Pons (tissue), 1 donor: ENCODE results near the gene KCNJ18.
"Not testable (repeated sequence)": the region's sequence is repeated elsewhere in the genome, so short reads cannot be mapped to it uniquely, and the experiment has no call there.

Source experiments
- DNase-seq: peaks from one replicate; pipeline ENCODE4 v3.0.0-alpha.2; 2016; ENCODE audit warnings: low spot score

KCNJ18 gene

GRCh38 chr17:21731076-21731475, 38.8 kb downstream of the KCNJ18 start:
- not testable (repeated sequence) for DNase-seq

- not testable (repeated sequence) for DNase-seq
Measured at GRCh38 chr17:21733931-21734330, 41.6 kb downstream of the KCNJ18 start.

GRCh38 chr17:21735814-21736213, 43.5 kb downstream of the KCNJ18 start:
- DNase-seq: not testable (repeated sequence)

GRCh38 chr17:21737015-21737580, 44.8 kb downstream of the KCNJ18 start:
- not testable (repeated sequence) for DNase-seq

- DNase-seq: not testable (repeated sequence)
Measured at GRCh38 chr17:21738241-21738640, 45.9 kb downstream of the KCNJ18 start.

GRCh38 chr17:21738877-21739474, 46.7 kb downstream of the KCNJ18 start:
- DNase-seq: not testable (repeated sequence)

- not testable (repeated sequence) for DNase-seq
Measured at GRCh38 chr17:21739485-21739884, 47.2 kb downstream of the KCNJ18 start.

GRCh38 chr17:21740836-21741235, 48.5 kb downstream of the KCNJ18 start:
- DNase-seq: not testable (repeated sequence)

- DNase-seq: not testable (repeated sequence)
Measured at GRCh38 chr17:21741520-21741919, 49.2 kb downstream of the KCNJ18 start.

GRCh38 chr17:21742326-21742725, 50.0 kb downstream of the KCNJ18 start:
- DNase-seq: no peak

- not testable (repeated sequence) for DNase-seq
Measured at GRCh38 chr17:21744151-21744550, 51.8 kb downstream of the KCNJ18 start.

GRCh38 chr17:21744621-21745020, 52.3 kb downstream of the KCNJ18 start:
- not testable (repeated sequence) for DNase-seq

GRCh38 chr17:21745385-21746054, 53.2 kb downstream of the KCNJ18 start:
- DNase-seq: not testable (repeated sequence)

GRCh38 chr17:21746415-21746814, 54.1 kb downstream of the KCNJ18 start:
- DNase-seq: not testable (repeated sequence)

- DNase-seq: not testable (repeated sequence)
Measured at GRCh38 chr17:21747195-21747915, 55.0 kb downstream of the KCNJ18 start.

- not testable (repeated sequence) for DNase-seq
Measured at GRCh38 chr17:21748686-21749085, 56.4 kb downstream of the KCNJ18 start.

GRCh38 chr17:21749696-21750531, 57.6 kb downstream of the KCNJ18 start:
- not testable (repeated sequence) for DNase-seq

- DNase-seq: not testable (repeated sequence)
Measured at GRCh38 chr17:21751111-21751510, 58.8 kb downstream of the KCNJ18 start.
